ENCODE measurements around the gene CHST4. TPM values are rescaled to one million over a fixed set of nuclear protein-coding genes. Genes with fewer than 3 reads are reported as not detected.

CHST4 gene
- total and polyA plus RNA-seq, 2 donors (not counting 3 experiments of a cell fraction or from before 2014, with no cell fraction given) = not detected

- no peaks in the 10 kb centered on the region for H3K9me3 ChIP-seq (replicated peaks; ENCODE audit: control insufficient read depth, insufficient read depth, low read length)
- no peaks in the 10 kb centered on the region for H3K9me1 ChIP-seq (replicated peaks; ENCODE audit: control insufficient read depth, extremely low read depth, insufficient read depth, low read length)
- TF ChIP-seq EZH2 (IDR thresholded peaks at IDR 0.05; ENCODE audit: borderline replicate concordance, low read depth, low read length, severe bottlenecking) (no peak), GATA2 (IDR thresholded peaks at IDR 0.05; ENCODE audit: insufficient read depth, insufficient read length, low read depth, low read length) (no peak), POLR2A (IDR thresholded peaks at IDR 0.05; ENCODE audit: low read depth, low read length) (no peak), POLR2AphosphoS5 (IDR thresholded peaks at IDR 0.05; ENCODE audit: insufficient read depth, low read depth, low read length) (no peak), MYC (IDR thresholded peaks at IDR 0.05; ENCODE audit: low read depth, low read length) (no peak)
- no peaks in the 10 kb centered on the region for H3K36me3 ChIP-seq (ENCODE audit: control insufficient read depth in 2 of 2, extremely low read depth in 1 of 2, insufficient read depth in 2 of 2, low read length in 2 of 2)
- intact Hi-C loops (cut with micrococcal nuclease) = no loop called here
- no peak overlapping the region for H3K27ac ChIP-seq (ENCODE audit: insufficient read depth, low read depth, low read length)
- FAIRE-seq (no peak), DNase-seq (ENCODE audit: low read depth, low spot score) (no peak)
- peaks cover 2% of the 10 kb centered on the region for H3K4me1 ChIP-seq (ENCODE audit: control insufficient read depth, extremely low read depth, insufficient read depth, low read length)
- POLR2A ChIA-PET = no interaction called here
- CTCF ChIA-PET = no interaction called here
- no peak overlapping the region for H3K4me2 ChIP-seq (ENCODE audit: insufficient read depth, low read length)
- dilution Hi-C loops (cut with MboI; ENCODE audit: extremely low pct_ligation_motif_present, low sequenced_read_pairs) = no loop called here
- H3K27me3 ChIP-seq (ENCODE audit: control insufficient read depth in 2 of 2, insufficient read depth in 2 of 2, low read length in 2 of 2) = peaks cover 3 to 10% of the 10 kb centered on the region in 2 experiments
- H4K20me1 ChIP-seq (replicated peaks; ENCODE audit: control insufficient read depth, extremely low read depth, insufficient read depth, low read length) = no peaks in the 10 kb centered on the region
- H3K9ac ChIP-seq (replicated peaks; ENCODE audit: extremely low read depth, insufficient read depth, low read length) = no peak overlapping the region
- no TSS peak for BruUV-seq (replicated peaks)
- H3K79me2 ChIP-seq (ENCODE audit: control insufficient read depth, insufficient read depth, low read length) = no peaks in the 10 kb centered on the region
- no peak overlapping the region for H3K4me3 ChIP-seq (replicated peaks in 1 of 3; ENCODE audit: insufficient read depth in 1 of 3, low read depth in 1 of 3, low read length in 3 of 3)
- no peak overlapping the region for H2AFZ ChIP-seq (ENCODE audit: low read depth, low read length)
Measured at GRCh38 chr16:71562552-71562951, 36.3 kb downstream of the CHST4 start.

DNA sequence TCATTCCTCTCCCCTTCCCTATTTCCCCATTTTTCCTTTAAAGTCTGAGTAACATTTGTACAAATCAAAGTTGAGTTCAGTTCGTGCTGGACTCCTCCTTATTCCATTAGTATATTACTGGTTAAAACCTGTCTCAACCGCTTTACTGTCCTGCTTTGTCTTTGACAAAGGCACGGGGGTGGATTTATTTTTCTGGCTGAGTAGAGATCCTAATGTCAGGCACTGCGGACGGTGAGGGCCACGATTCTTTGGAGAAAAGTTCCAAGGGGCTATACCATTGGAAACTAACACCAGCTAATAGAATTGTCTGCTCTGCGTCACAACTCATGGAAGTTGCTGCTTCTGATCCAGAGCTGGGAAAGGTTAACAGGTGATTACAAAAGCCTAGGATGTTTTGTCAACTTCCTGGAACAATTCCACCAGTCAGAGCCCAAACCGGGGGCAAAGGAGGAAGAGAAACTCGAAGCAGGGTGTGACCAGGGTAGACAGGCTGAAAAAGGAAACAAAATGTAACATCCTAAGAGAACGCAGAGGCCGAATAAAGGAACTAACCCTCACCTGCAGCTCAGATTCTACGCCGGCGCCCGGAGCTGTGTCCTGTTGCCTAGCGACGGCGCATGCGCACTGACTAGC is 38.2 kb downstream of the CHST4 start:
- Histone ChIP-seq H3K79me2 (ENCODE audit: control insufficient read depth, insufficient read depth, low read length) (no peaks in the 10 kb centered on the region), H3K36me3 (ENCODE audit: control insufficient read depth in 2 of 2, extremely low read depth in 1 of 2, insufficient read depth in 2 of 2, low read length in 2 of 2) (no peaks in the 10 kb centered on the region), H4K20me1 (replicated peaks; ENCODE audit: control insufficient read depth, extremely low read depth, insufficient read depth, low read length) (no peaks in the 10 kb centered on the region), H3K4me1 (ENCODE audit: control insufficient read depth, extremely low read depth, insufficient read depth, low read length) (peaks cover 2% of the 10 kb centered on the region), H3K9ac (replicated peaks; ENCODE audit: extremely low read depth, insufficient read depth, low read length) (peak overlapping the region; percentile 44), H3K9me1 (replicated peaks; ENCODE audit: control insufficient read depth, extremely low read depth, insufficient read depth, low read length) (no peaks in the 10 kb centered on the region), H3K9me3 (replicated peaks; ENCODE audit: control insufficient read depth, insufficient read depth, low read length) (no peaks in the 10 kb centered on the region), H3K27ac (ENCODE audit: insufficient read depth, low read depth, low read length) (no peak overlapping the region), H3K4me3 (replicated peaks in 1 of 3; ENCODE audit: insufficient read depth in 1 of 3, low read depth in 1 of 3, low read length in 3 of 3) (peak overlapping the region; percentile 24 to 60 (median 48)), H3K4me2 (ENCODE audit: insufficient read depth, low read length) (peak overlapping the region; percentile 71), H3K27me3 (ENCODE audit: control insufficient read depth in 2 of 2, insufficient read depth in 2 of 2, low read length in 2 of 2) (peaks cover 3 to 10% of the 10 kb centered on the region in 2 experiments), H2AFZ (ENCODE audit: low read depth, low read length) (peak overlapping the region; percentile 100)
- POLR2A ChIA-PET = interaction anchor here (0.7 kb wide), 1 partner anchor 11 kb away, joined by 5 read pairs; no protein-coding TSS in a partner anchor
- no peak for DNase-seq (ENCODE audit: low read depth, low spot score)
- dilution Hi-C loops (cut with MboI; ENCODE audit: extremely low pct_ligation_motif_present, low sequenced_read_pairs) (no loop called here), intact Hi-C loops (cut with micrococcal nuclease) (loop anchor here (2.0 kb wide), 1 partner anchor 46 kb away; no protein-coding TSS in a partner anchor)
- BruUV-seq (replicated peaks) = no TSS peak
- peak; percentile 88 for FAIRE-seq
- CTCF ChIA-PET = interaction anchor here (1.0 to 1.7 kb wide), 7 partner anchors 9 to 397 kb away, joined by 3 to 12 read pairs (median 6); no protein-coding TSS in a partner anchor
- TF ChIP-seq CTCF (IDR thresholded peaks at IDR 0.05; ENCODE audit: extremely low read depth in 1 of 2, insufficient read depth in 1 of 2, low read depth in 1 of 2, low read length in 2 of 2) (no peak), POLR2A (IDR thresholded peaks at IDR 0.05; ENCODE audit: low read depth, low read length) (no peak), POLR2AphosphoS5 (IDR thresholded peaks at IDR 0.05; ENCODE audit: insufficient read depth, low read depth, low read length) (no peak), FOS (IDR thresholded peaks at IDR 0.05; ENCODE audit: borderline replicate concordance, insufficient read depth, low read length) (no peak), EZH2 (IDR thresholded peaks at IDR 0.05; ENCODE audit: borderline replicate concordance, low read depth, low read length, severe bottlenecking) (no peak), GATA2 (IDR thresholded peaks at IDR 0.05; ENCODE audit: insufficient read depth, insufficient read length, low read depth, low read length) (no peak), JUN (IDR thresholded peaks at IDR 0.05; ENCODE audit: borderline replicate concordance, insufficient read depth, insufficient read length, low read depth) (no peak), MYC (IDR thresholded peaks at IDR 0.05; ENCODE audit: low read depth, low read length) (no peak)
- TF ChIP-seq, protein P1, sequence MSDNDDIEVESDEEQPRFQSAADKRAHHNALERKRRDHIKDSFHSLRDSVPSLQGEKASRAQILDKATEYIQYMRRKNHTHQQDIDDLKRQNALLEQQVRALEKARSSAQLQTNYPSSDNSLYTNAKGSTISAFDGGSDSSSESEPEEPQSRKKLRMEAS (IDR thresholded peaks at IDR 0.05; ENCODE audit: insufficient read depth, insufficient read length) = no peak
